Measurements from ENCODE around the gene RGS18. TPM values are rescaled to one million over a fixed set of nuclear protein-coding genes. Genes with fewer than 3 reads are reported as not detected.

The RGS18 gene
- total RNA-seq, 2 experiments from 2014 or later = 14.6 TPM; not detected in 1

DNA sequence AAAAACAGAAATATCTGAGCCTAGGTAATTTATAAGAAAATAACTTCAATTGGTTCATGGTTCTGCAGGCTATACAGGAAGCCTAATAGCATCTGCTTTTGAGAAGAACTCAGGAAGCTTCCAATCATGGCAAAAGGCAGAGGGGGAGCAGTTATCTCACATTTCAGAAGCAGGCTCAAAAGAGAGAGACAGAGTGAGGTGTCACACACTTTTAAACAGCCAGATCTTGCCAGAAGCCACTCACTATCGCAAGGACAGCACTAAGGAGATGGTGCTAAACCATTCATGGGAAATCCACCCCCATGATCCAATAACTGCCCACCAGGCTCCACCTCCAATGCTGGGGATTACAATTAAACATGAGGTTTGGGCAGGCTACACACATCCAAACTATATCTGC is 25.5 kb downstream of the RGS18 start:
- Histone ChIP-seq H3K36me3 (ENCODE audit: insufficient read depth, low read length) (no peaks in the 10 kb centered on the region), H2AFZ (ENCODE audit: low read length) (no peak overlapping the region), H3K4me2 (ENCODE audit: low read length) (no peak overlapping the region), H3K79me2 (ENCODE audit: insufficient read depth, low read depth, low read length) (no peaks in the 10 kb centered on the region), H3K9me3 (ENCODE audit: low read length) (no peaks in the 10 kb centered on the region), H3K9me2 (ENCODE audit: insufficient read depth, low read length) (no peaks in the 10 kb centered on the region), H3K4me3 (ENCODE audit: low read depth, low read length, poor library complexity, severe bottlenecking) (no peak overlapping the region), H3K27ac (ENCODE audit: low read depth, low read length, poor library complexity, severe bottlenecking) (no peak overlapping the region), H3K4me1 (ENCODE audit: insufficient read depth, low read length, poor library complexity, severe bottlenecking) (no peaks in the 10 kb centered on the region), H4K20me1 (ENCODE audit: insufficient read depth, low read length) (no peaks in the 10 kb centered on the region)
- intact Hi-C loops (cut with micrococcal nuclease; ENCODE audit: unreplicated experiment) = no loop called here
- ChIA-PET CTCF (ENCODE audit: unreplicated experiment) (no interaction called here), POLR2A (no interaction called here)
- DNase-seq (ENCODE audit: low spot score) = no peak
- no TSS peak for BruUV-seq (replicated peaks)
- TF ChIP-seq, protein P1, sequence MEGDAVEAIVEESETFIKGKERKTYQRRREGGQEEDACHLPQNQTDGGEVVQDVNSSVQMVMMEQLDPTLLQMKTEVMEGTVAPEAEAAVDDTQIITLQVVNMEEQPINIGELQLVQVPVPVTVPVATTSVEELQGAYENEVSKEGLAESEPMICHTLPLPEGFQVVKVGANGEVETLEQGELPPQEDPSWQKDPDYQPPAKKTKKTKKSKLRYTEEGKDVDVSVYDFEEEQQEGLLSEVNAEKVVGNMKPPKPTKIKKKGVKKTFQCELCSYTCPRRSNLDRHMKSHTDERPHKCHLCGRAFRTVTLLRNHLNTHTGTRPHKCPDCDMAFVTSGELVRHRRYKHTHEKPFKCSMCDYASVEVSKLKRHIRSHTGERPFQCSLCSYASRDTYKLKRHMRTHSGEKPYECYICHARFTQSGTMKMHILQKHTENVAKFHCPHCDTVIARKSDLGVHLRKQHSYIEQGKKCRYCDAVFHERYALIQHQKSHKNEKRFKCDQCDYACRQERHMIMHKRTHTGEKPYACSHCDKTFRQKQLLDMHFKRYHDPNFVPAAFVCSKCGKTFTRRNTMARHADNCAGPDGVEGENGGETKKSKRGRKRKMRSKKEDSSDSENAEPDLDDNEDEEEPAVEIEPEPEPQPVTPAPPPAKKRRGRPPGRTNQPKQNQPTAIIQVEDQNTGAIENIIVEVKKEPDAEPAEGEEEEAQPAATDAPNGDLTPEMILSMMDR (conservative IDR thresholded peaks at IDR 0.05; ENCODE audit: low read length) = no peak
- TF ChIP-seq EZH2phosphoT487 (IDR thresholded peaks at IDR 0.05; ENCODE audit: borderline replicate concordance, low read depth, low read length) = no peak

DNA sequence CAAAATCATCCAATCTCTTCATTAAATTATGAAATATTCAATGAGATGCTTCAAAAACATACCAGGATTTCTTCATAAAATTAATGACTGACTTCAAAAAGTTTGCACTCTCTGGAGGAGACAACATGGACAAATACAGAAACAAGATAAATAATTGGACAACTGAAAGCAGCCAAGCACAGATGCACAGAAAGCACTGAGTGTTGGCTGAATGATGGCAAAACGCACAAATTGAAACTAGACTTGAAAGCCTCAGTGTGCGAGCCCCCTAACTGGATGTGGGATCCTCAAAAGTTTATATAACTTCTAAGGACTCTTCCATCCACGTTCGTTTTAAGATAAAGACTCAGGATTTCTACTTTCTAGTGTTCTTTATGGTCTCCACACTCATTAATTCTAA is 27.9 kb downstream of the RGS18 start:
- no peaks in the 10 kb centered on the region for H3K36me3 ChIP-seq (ENCODE audit: insufficient read depth, low read length)
- H3K27ac ChIP-seq (ENCODE audit: low read depth, low read length, poor library complexity, severe bottlenecking) = no peak overlapping the region
- no peaks in the 10 kb centered on the region for H3K9me3 ChIP-seq (ENCODE audit: low read length)
- no peak overlapping the region for H3K4me2 ChIP-seq (ENCODE audit: low read length)
- intact Hi-C loops (cut with micrococcal nuclease; ENCODE audit: unreplicated experiment) = no loop called here
- TF ChIP-seq, protein P1 (conservative IDR thresholded peaks at IDR 0.05; ENCODE audit: low read length) = no peak
- no peak for TF ChIP-seq EZH2phosphoT487 (IDR thresholded peaks at IDR 0.05; ENCODE audit: borderline replicate concordance, low read depth, low read length)
- H3K79me2 ChIP-seq (ENCODE audit: insufficient read depth, low read depth, low read length) = no peaks in the 10 kb centered on the region
- ChIA-PET POLR2A (interaction anchor here (1.4 to 1.7 kb wide), 3 partner anchors 11 to 25 kb away, joined by 3 to 5 read pairs (median 4); no protein-coding TSS in a partner anchor), CTCF (ENCODE audit: unreplicated experiment) (no interaction called here)
- no peaks in the 10 kb centered on the region for H4K20me1 ChIP-seq (ENCODE audit: insufficient read depth, low read length)
- H2AFZ ChIP-seq (ENCODE audit: low read length) = no peak overlapping the region
- no peak overlapping the region for H3K4me3 ChIP-seq (ENCODE audit: low read depth, low read length, poor library complexity, severe bottlenecking)
- no TSS peak for BruUV-seq (replicated peaks)
- no peaks in the 10 kb centered on the region for H3K9me2 ChIP-seq (ENCODE audit: insufficient read depth, low read length)
- DNase-seq (ENCODE audit: low spot score) = no peak
- no peaks in the 10 kb centered on the region for H3K4me1 ChIP-seq (ENCODE audit: insufficient read depth, low read length, poor library complexity, severe bottlenecking)

DNA sequence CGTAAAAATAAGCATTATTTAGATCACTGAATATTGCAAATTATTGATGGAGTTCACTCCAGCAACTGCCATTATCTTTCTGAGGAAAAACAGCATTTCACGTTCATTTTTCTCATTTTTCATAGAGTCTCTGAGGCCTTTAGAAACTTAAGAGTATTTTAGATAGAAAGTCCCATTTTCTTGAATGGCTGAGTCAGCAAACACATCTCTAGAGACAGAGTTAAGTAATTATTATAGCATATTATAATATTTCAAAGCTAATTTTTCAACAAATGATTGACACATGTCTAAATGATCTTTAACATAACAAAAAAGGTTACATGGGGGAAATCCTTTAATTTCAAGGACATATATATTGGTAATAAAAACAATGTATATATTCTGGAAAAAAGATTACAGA is 31.8 kb downstream of the RGS18 start:
- intact Hi-C loops (cut with micrococcal nuclease; ENCODE audit: unreplicated experiment) = no loop called here
- Histone ChIP-seq H3K4me1 (ENCODE audit: insufficient read depth, low read length, poor library complexity, severe bottlenecking) (no peaks in the 10 kb centered on the region), H3K4me3 (ENCODE audit: low read depth, low read length, poor library complexity, severe bottlenecking) (no peak overlapping the region), H3K9me3 (ENCODE audit: low read length) (no peaks in the 10 kb centered on the region), H2AFZ (ENCODE audit: low read length) (no peak overlapping the region), H3K79me2 (ENCODE audit: insufficient read depth, low read depth, low read length) (no peaks in the 10 kb centered on the region), H3K27ac (ENCODE audit: low read depth, low read length, poor library complexity, severe bottlenecking) (no peak overlapping the region), H3K36me3 (ENCODE audit: insufficient read depth, low read length) (no peaks in the 10 kb centered on the region), H3K4me2 (ENCODE audit: low read length) (no peak overlapping the region), H4K20me1 (ENCODE audit: insufficient read depth, low read length) (no peaks in the 10 kb centered on the region), H3K9me2 (ENCODE audit: insufficient read depth, low read length) (no peaks in the 10 kb centered on the region)
- no TSS peak for BruUV-seq (replicated peaks)
- no peak for DNase-seq (ENCODE audit: low spot score)
- TF ChIP-seq, protein P1 (conservative IDR thresholded peaks at IDR 0.05; ENCODE audit: low read length) = no peak
- TF ChIP-seq EZH2phosphoT487 (IDR thresholded peaks at IDR 0.05; ENCODE audit: borderline replicate concordance, low read depth, low read length) = no peak
- POLR2A ChIA-PET = interaction anchor here (0.7 kb wide), 1 partner anchor 236 kb away, joined by 3 read pairs; no protein-coding TSS in a partner anchor
- CTCF ChIA-PET (ENCODE audit: unreplicated experiment) = no interaction called here
